ENCODE data around the gene LMAN2L. TPM values are rescaled to one million over a fixed set of nuclear protein-coding genes. Genes with fewer than 3 reads are reported as not detected.

LMAN2L gene
- polyA plus RNA-seq, 3 donors = 7.9 to 22.4 (median 16.6) TPM

- Mint-ChIP-seq H3K4me1 (peaks cover 31% of the 10 kb centered on the region), H3K27ac (no peak overlapping the region), H3K9me3 (peaks cover 0 to 4% (median 1%) of the 10 kb centered on the region in 7 donors), H3K4me3 (no peak overlapping the region), H3K27me3 (ENCODE audit: low read depth in 3 of 3) (peaks cover 0 to 5% (median 0%) of the 10 kb centered on the region in 3 donors), H3K36me3 (no peaks in the 10 kb centered on the region)
- DNase-seq = no peak
- no peak overlapping the region for H3K4me3 ChIP-seq (replicated peaks in 1 of 3; ENCODE audit: low read depth in 2 of 3, low read length in 3 of 3)
- H3K9me3 ChIP-seq (replicated peaks in 1 of 2; ENCODE audit: control insufficient read depth in 1 of 2, insufficient read depth in 1 of 2, low read length in 2 of 2) = no peaks in the 10 kb centered on the region
- H3K9ac ChIP-seq (ENCODE audit: insufficient read depth, low read length, poor library complexity, severe bottlenecking) = no peak overlapping the region
- 96% methylated on average over 7 of the region's 9 CpGs for WGBS (ENCODE audit: insufficient coverage)
- no peaks in the 10 kb centered on the region for H3K27me3 ChIP-seq (ENCODE audit: control insufficient read depth in 2 of 2, insufficient read depth in 2 of 2, low read length in 2 of 2)
- H2AFZ ChIP-seq (ENCODE audit: insufficient read depth, low read depth, low read length, poor library complexity, severe bottlenecking) = no peak overlapping the region
- H3K36me3 ChIP-seq (replicated peaks in 1 of 2; ENCODE audit: control insufficient read depth in 1 of 2, insufficient read depth in 2 of 2, low read length in 2 of 2) = no peaks in the 10 kb centered on the region
- H3K79me2 ChIP-seq (ENCODE audit: insufficient read depth, low read length) = no peaks in the 10 kb centered on the region
- no peaks in the 10 kb centered on the region for H4K20me1 ChIP-seq (ENCODE audit: insufficient read depth, low read length)
- intact Hi-C loops (cut with micrococcal nuclease) = loop anchor here in 1 of 2 donors (10.0 kb wide), 1 partner anchor 48 kb away; no protein-coding TSS in a partner anchor
- no peak overlapping the region for H3K4me2 ChIP-seq (replicated peaks; ENCODE audit: extremely low read depth, low read length, poor library complexity, severe bottlenecking)
- peaks cover 35 to 39% of the 10 kb centered on the region in 2 donors for H3K4me1 ChIP-seq (ENCODE audit: control insufficient read depth in 1 of 2, insufficient read depth in 2 of 2, low read length in 2 of 2)
- no peak overlapping the region for H3K27ac ChIP-seq (ENCODE audit: low read depth in 1 of 2, low read length in 2 of 2)
- TF ChIP-seq, protein P1, sequence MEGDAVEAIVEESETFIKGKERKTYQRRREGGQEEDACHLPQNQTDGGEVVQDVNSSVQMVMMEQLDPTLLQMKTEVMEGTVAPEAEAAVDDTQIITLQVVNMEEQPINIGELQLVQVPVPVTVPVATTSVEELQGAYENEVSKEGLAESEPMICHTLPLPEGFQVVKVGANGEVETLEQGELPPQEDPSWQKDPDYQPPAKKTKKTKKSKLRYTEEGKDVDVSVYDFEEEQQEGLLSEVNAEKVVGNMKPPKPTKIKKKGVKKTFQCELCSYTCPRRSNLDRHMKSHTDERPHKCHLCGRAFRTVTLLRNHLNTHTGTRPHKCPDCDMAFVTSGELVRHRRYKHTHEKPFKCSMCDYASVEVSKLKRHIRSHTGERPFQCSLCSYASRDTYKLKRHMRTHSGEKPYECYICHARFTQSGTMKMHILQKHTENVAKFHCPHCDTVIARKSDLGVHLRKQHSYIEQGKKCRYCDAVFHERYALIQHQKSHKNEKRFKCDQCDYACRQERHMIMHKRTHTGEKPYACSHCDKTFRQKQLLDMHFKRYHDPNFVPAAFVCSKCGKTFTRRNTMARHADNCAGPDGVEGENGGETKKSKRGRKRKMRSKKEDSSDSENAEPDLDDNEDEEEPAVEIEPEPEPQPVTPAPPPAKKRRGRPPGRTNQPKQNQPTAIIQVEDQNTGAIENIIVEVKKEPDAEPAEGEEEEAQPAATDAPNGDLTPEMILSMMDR (IDR thresholded peaks at IDR 0.05) = no peak
Measured at GRCh38 chr2:96662360-96662759, 77.5 kb downstream of the LMAN2L start.

DNA sequence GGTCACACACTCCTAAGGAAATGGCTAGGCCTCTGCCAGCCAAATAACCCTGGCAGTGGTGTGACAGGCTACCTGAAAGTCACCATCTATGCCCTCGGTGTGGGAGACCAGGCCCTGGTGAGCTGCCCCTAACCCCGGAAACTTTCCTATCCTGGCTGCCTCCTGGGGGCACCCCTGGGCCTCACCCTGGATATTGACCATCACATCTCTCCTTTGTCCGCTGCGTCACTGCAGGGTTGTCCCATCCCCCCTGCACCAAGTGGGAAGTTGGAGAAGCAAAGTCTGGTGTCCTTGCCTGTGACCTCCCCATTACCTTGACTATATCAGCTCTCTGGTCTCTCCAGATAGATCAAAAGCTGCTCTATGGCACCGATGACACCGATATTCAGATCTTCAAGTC is 78.5 kb downstream of the LMAN2L start:
- Mint-ChIP-seq H3K36me3 (no peaks in the 10 kb centered on the region), H3K27ac (no peak overlapping the region), H3K9me3 (peaks cover 0 to 4% (median 1%) of the 10 kb centered on the region in 7 donors), H3K4me1 (peaks cover 37% of the 10 kb centered on the region), H3K27me3 (ENCODE audit: low read depth in 3 of 3) (peaks cover 0 to 5% (median 0%) of the 10 kb centered on the region in 3 donors), H3K4me3 (no peak overlapping the region)
- H3K9me3 ChIP-seq (replicated peaks in 1 of 2; ENCODE audit: control insufficient read depth in 1 of 2, insufficient read depth in 1 of 2, low read length in 2 of 2) = no peaks in the 10 kb centered on the region
- no peak for DNase-seq
- intact Hi-C loops (cut with micrococcal nuclease) = loop anchor here in 1 of 2 donors (10.0 kb wide), 1 partner anchor 47 kb away; no protein-coding TSS in a partner anchor
- no peak overlapping the region for H3K4me2 ChIP-seq (replicated peaks; ENCODE audit: extremely low read depth, low read length, poor library complexity, severe bottlenecking)
- WGBS (ENCODE audit: insufficient coverage) = 93% methylated on average over 2 of the region's 6 CpGs
- peaks cover 37 to 41% of the 10 kb centered on the region in 2 donors for H3K4me1 ChIP-seq (ENCODE audit: control insufficient read depth in 1 of 2, insufficient read depth in 2 of 2, low read length in 2 of 2)
- H3K9ac ChIP-seq (ENCODE audit: insufficient read depth, low read length, poor library complexity, severe bottlenecking) = no peak overlapping the region
- H3K4me3 ChIP-seq (replicated peaks in 1 of 3; ENCODE audit: low read depth in 2 of 3, low read length in 3 of 3) = no peak overlapping the region
- H3K27ac ChIP-seq (ENCODE audit: low read depth in 1 of 2, low read length in 2 of 2) = no peak overlapping the region
- H3K79me2 ChIP-seq (ENCODE audit: insufficient read depth, low read length) = no peaks in the 10 kb centered on the region
- TF ChIP-seq, protein P1 (IDR thresholded peaks at IDR 0.05) = no peak
- H4K20me1 ChIP-seq (ENCODE audit: insufficient read depth, low read length) = no peaks in the 10 kb centered on the region
- no peak overlapping the region for H2AFZ ChIP-seq (ENCODE audit: insufficient read depth, low read depth, low read length, poor library complexity, severe bottlenecking)
- no peaks in the 10 kb centered on the region for H3K36me3 ChIP-seq (replicated peaks in 1 of 2; ENCODE audit: control insufficient read depth in 1 of 2, insufficient read depth in 2 of 2, low read length in 2 of 2)
- no peaks in the 10 kb centered on the region for H3K27me3 ChIP-seq (ENCODE audit: control insufficient read depth in 2 of 2, insufficient read depth in 2 of 2, low read length in 2 of 2)

Data from CD14-positive monocyte (primary cell).